NCI-H748 (cell line): Measurements from ENCODE around the gene BOD1L1.

Source experiments
- DNase-seq: peaks from one replicate; lab custom pipeline; 2025; ENCODE audit not compliant: unreplicated experiment; lab: John Stamatoyannopoulos, UW

Gene BOD1L1

GRCh38 chr4:13626492-13627177 is 890 bp downstream of the BOD1L1 start:
- DNase-seq = no peak

- DNase-seq = no peak
Observed at GRCh38 chr4:13618212-13618806, 9.2 kb downstream of the BOD1L1 start.

- no peak for DNase-seq
Observed at GRCh38 chr4:13617801-13618200, 9.7 kb downstream of the BOD1L1 start.

GRCh38 chr4:13616597-13616996 is 10.9 kb downstream of the BOD1L1 start:
- DNase-seq = no peak

- no peak for DNase-seq
Observed at GRCh38 chr4:13615161-13615560, 12.4 kb downstream of the BOD1L1 start.

- no peak for DNase-seq
Observed at GRCh38 chr4:13612569-13612968, 15.0 kb downstream of the BOD1L1 start.

- DNase-seq = no peak
Observed at GRCh38 chr4:13611283-13611842, 16.2 kb downstream of the BOD1L1 start.

- no peak for DNase-seq
Observed at GRCh38 chr4:13605330-13605729, 22.2 kb downstream of the BOD1L1 start.

- DNase-seq = no peak
Observed at GRCh38 chr4:13601848-13602247, 25.7 kb downstream of the BOD1L1 start.

- DNase-seq = no peak
Observed at GRCh38 chr4:13601048-13601447, 26.5 kb downstream of the BOD1L1 start.

GRCh38 chr4:13599159-13599558 is 28.4 kb downstream of the BOD1L1 start:
- DNase-seq = no peak

- no peak for DNase-seq
Observed at GRCh38 chr4:13597604-13598003, 29.9 kb downstream of the BOD1L1 start.

GRCh38 chr4:13597141-13597540 is 30.4 kb downstream of the BOD1L1 start:
- no peak for DNase-seq

- DNase-seq = no peak
Observed at GRCh38 chr4:13592220-13592619, 35.3 kb downstream of the BOD1L1 start.

- no peak for DNase-seq
Observed at GRCh38 chr4:13590766-13591165, 36.8 kb downstream of the BOD1L1 start.

GRCh38 chr4:13588954-13589353 is 38.6 kb downstream of the BOD1L1 start:
- DNase-seq = no peak

GRCh38 chr4:13584481-13584880 is 43.0 kb downstream of the BOD1L1 start:
- no peak for DNase-seq

- no peak for DNase-seq
Observed at GRCh38 chr4:13580036-13580435, 47.5 kb downstream of the BOD1L1 start.

- no peak for DNase-seq
Observed at GRCh38 chr4:13577660-13578059, 49.9 kb downstream of the BOD1L1 start.

- no peak for DNase-seq
Observed at GRCh38 chr4:13570916-13571315, 56.6 kb downstream of the BOD1L1 start.

GRCh38 chr4:13567125-13567524 is 60.4 kb downstream of the BOD1L1 start:
- DNase-seq = no peak

GRCh38 chr4:13562876-13563275 is 64.6 kb downstream of the BOD1L1 start:
- no peak for DNase-seq

- no peak for DNase-seq
Observed at GRCh38 chr4:13561673-13562072, 65.9 kb downstream of the BOD1L1 start.
